HEK293 (cell line): ENCODE results near the gene ARMC8.

Experiments used
- CTCF ChIA-PET: fragments of 350-600 bp; formaldehyde crosslinking; extraction: SDS; loops from one replicate; lab custom pipeline; 2021; ENCODE audit warnings: antibody characterized with exemption; lab: Yijun Ruan, JAX
- POLR2A ChIA-PET: fragments of 300-600 bp; formaldehyde crosslinking; extraction: SDS; loops from one replicate; lab custom pipeline; 2020; ENCODE audit warnings: antibody characterized with exemption, inconsistent platforms; lab: Yijun Ruan, JAX
- H3K27ac ChIP-seq: fragments of 200-500 bp; sonication (Bioruptor generic); 2 replicates; pipeline ENCODE4 v1.5.1; 2014; ENCODE audit warnings: low read depth, low read length, control low read depth, inconsistent platforms; ENCODE audit errors: extremely low read depth
- H3K36me3 ChIP-seq, 2 experiments: fragments of 200-500 bp in 1 of 2; sonication (Bioruptor generic) in 1 of 2; 1 replicate in 1 of 2; 2 replicates in 1 of 2; pipeline ENCODE4 v1.5.1; 2014 to 2017; ENCODE audit warnings: inconsistent platforms in 2 of 2, low read length in 2 of 2; ENCODE audit not compliant: control insufficient read depth in 2 of 2, insufficient read depth in 1 of 2
- H3K4me1 ChIP-seq: fragments of 200-500 bp; sonication (Bioruptor generic); 2 replicates; pipeline ENCODE4 v1.5.1; 2014; ENCODE audit warnings: mild to moderate bottlenecking, low read length, inconsistent platforms; ENCODE audit not compliant: control insufficient read depth, insufficient read depth
- H3K4me3 ChIP-seq: 2 replicates; pipeline ENCODE4 v1.5.1; 2011; ENCODE audit warnings: low read depth, mild to moderate bottlenecking, control low read depth, low read length, moderate library complexity
- H3K9me3 ChIP-seq: fragments of 200-500 bp; sonication (Bioruptor generic); 2 replicates; pipeline ENCODE4 v1.5.1; 2014; ENCODE audit warnings: low read depth, low read length, inconsistent platforms; ENCODE audit not compliant: control insufficient read depth, insufficient read depth
- ATF2 ChIP-seq: fragments of 450-650 bp; formaldehyde crosslinking; IDR thresholded peaks from 2 replicates; pipeline ENCODE4 v1.5.1; 2016; ENCODE audit warnings: missing biosample characterization, missing genetic modification characterization, low read depth
- ELK4 ChIP-seq: IDR thresholded peaks from 2 replicates; pipeline ENCODE4 v1.6.1; 2011; ENCODE audit warnings: mild to moderate bottlenecking, low read depth, low read length, borderline replicate concordance
- KLF7 ChIP-seq: fragments of 450-650 bp; formaldehyde crosslinking; IDR thresholded peaks from 2 replicates; pipeline ENCODE4 v1.5.1; 2016; ENCODE audit warnings: missing biosample characterization, missing genetic modification characterization, borderline replicate concordance
- PRDM1 ChIP-seq: fragments of 450-650 bp; formaldehyde crosslinking; IDR thresholded peaks from 2 replicates; pipeline ENCODE4; 2016; ENCODE audit warnings: missing biosample characterization, missing genetic modification characterization
- SCRT2 ChIP-seq: fragments of 450-650 bp; formaldehyde crosslinking; IDR thresholded peaks from 2 replicates; pipeline ENCODE4 v1.5.1; 2016; ENCODE audit warnings: missing biosample characterization, missing genetic modification characterization
- WT1 ChIP-seq: fragments of 450-650 bp; formaldehyde crosslinking; IDR thresholded peaks from 2 replicates; pipeline ENCODE4 v1.5.1; 2016; ENCODE audit warnings: missing biosample characterization, missing genetic modification characterization
- ZBTB17 ChIP-seq: fragments of 450-650 bp; formaldehyde crosslinking; IDR thresholded peaks from 2 replicates; pipeline ENCODE4 v1.5.1; 2016; ENCODE audit warnings: missing biosample characterization, missing genetic modification characterization
- ZBTB49 ChIP-seq: fragments of 450-650 bp; formaldehyde crosslinking; IDR thresholded peaks from 2 replicates; pipeline ENCODE4 v1.5.1; 2016; ENCODE audit warnings: missing biosample characterization, missing genetic modification characterization, low read depth
- ZBTB7A ChIP-seq: fragments of 450-650 bp; formaldehyde crosslinking; IDR thresholded peaks from 2 replicates; pipeline ENCODE4 v1.5.1; 2016; ENCODE audit warnings: low read depth, missing biosample characterization, missing genetic modification characterization
- ZBTB8A ChIP-seq: fragments of 450-650 bp; formaldehyde crosslinking; IDR thresholded peaks from 2 replicates; pipeline ENCODE4 v1.5.1; 2016; ENCODE audit warnings: missing biosample characterization, missing genetic modification characterization
- ZNF114 ChIP-seq: fragments of 450-650 bp; formaldehyde crosslinking; IDR thresholded peaks from 2 replicates; pipeline ENCODE4 v1.5.0; 2017; ENCODE audit warnings: missing biosample characterization, missing genetic modification characterization
- ZNF16 ChIP-seq: fragments of 450-650 bp; formaldehyde crosslinking; IDR thresholded peaks from 2 replicates; pipeline ENCODE4 v1.5.1; 2016; ENCODE audit warnings: low read depth, missing biosample characterization, missing genetic modification characterization
- ZNF174 ChIP-seq: fragments of 450-650 bp; formaldehyde crosslinking; IDR thresholded peaks from 2 replicates; pipeline ENCODE4 v1.5.0; 2017; ENCODE audit warnings: missing biosample characterization, mild to moderate bottlenecking, missing genetic modification characterization
- ZNF184 ChIP-seq: fragments of 450-650 bp; IDR thresholded peaks from 2 replicates; pipeline ENCODE4 v1.5.1; 2018; ENCODE audit warnings: missing biosample characterization, mild to moderate bottlenecking, missing genetic modification characterization
- ZNF302 ChIP-seq: fragments of 450-650 bp; formaldehyde crosslinking; IDR thresholded peaks from 2 replicates; pipeline ENCODE4 v1.5.1; 2016; ENCODE audit warnings: missing biosample characterization, missing genetic modification characterization, low read depth
- ZNF394 ChIP-seq: fragments of 450-650 bp; formaldehyde crosslinking; IDR thresholded peaks from 2 replicates; pipeline ENCODE4 v1.5.1; 2016; ENCODE audit warnings: missing biosample characterization, missing genetic modification characterization, mild to moderate bottlenecking, moderate library complexity, borderline replicate concordance
- ZNF48 ChIP-seq: fragments of 450-650 bp; formaldehyde crosslinking; IDR thresholded peaks from 2 replicates; pipeline ENCODE4 v1.5.1; 2016; ENCODE audit warnings: missing biosample characterization, missing genetic modification characterization
- ZNF501 ChIP-seq: fragments of 450-650 bp; formaldehyde crosslinking; IDR thresholded peaks from 2 replicates; pipeline ENCODE4 v1.5.1; 2016; ENCODE audit warnings: missing biosample characterization, missing genetic modification characterization
- ZNF513 ChIP-seq: fragments of 450-650 bp; IDR thresholded peaks from 2 replicates; pipeline ENCODE4 v1.5.1; 2018; ENCODE audit warnings: missing biosample characterization, missing genetic modification characterization
- ZNF514 ChIP-seq: fragments of 450-650 bp; formaldehyde crosslinking; IDR thresholded peaks from 2 replicates; pipeline ENCODE4 v1.5.1; 2016; ENCODE audit warnings: missing biosample characterization, missing genetic modification characterization
- ZNF529 ChIP-seq: fragments of 450-650 bp; formaldehyde crosslinking; IDR thresholded peaks from 2 replicates; pipeline ENCODE4 v1.5.1; 2017; ENCODE audit warnings: missing genetic modification characterization, missing biosample characterization; ENCODE audit not compliant: insufficient replicate concordance
- ZNF623 ChIP-seq: fragments of 450-650 bp; formaldehyde crosslinking; IDR thresholded peaks from 2 replicates; pipeline ENCODE4 v1.5.1; 2016; ENCODE audit warnings: missing biosample characterization, missing genetic modification characterization
- ZNF626 ChIP-seq: fragments of 450-650 bp; sonication (Bioruptor Pico); formaldehyde crosslinking; IDR thresholded peaks from 2 replicates; pipeline ENCODE4 v1.5.1; 2018; ENCODE audit warnings: missing biosample characterization, missing genetic modification characterization, inconsistent platforms
- ZNF747 ChIP-seq: fragments of 450-650 bp; formaldehyde crosslinking; IDR thresholded peaks from 2 replicates; pipeline ENCODE4 v1.5.1; 2016; ENCODE audit warnings: missing biosample characterization, missing genetic modification characterization
- ZNF76 ChIP-seq: fragments of 450-650 bp; formaldehyde crosslinking; IDR thresholded peaks from 2 replicates; pipeline ENCODE4; 2016; ENCODE audit warnings: low read depth, missing biosample characterization, missing genetic modification characterization, borderline replicate concordance
- ZNF768 ChIP-seq: fragments of 450-650 bp; formaldehyde crosslinking; IDR thresholded peaks from 2 replicates; pipeline ENCODE4 v1.5.1; 2018; ENCODE audit warnings: missing biosample characterization, mild to moderate bottlenecking, missing genetic modification characterization
- ZSCAN23 ChIP-seq: fragments of 450-650 bp; formaldehyde crosslinking; IDR thresholded peaks from 2 replicates; pipeline ENCODE4 v1.5.1; 2016; ENCODE audit warnings: missing biosample characterization, missing genetic modification characterization

The ARMC8 gene

GRCh38 chr3:138282836-138283235 lies 95.7 kb downstream of the ARMC8 start:
- H3K36me3 ChIP-seq, result peaks cover 0 to 40% of the 10 kb centered on the region in 2 experiments; a peak in 1 of 3 replicates
- CTCF ChIA-PET, result interaction anchor here (0.6 kb wide), 1 partner anchor 101 kb away, joined by 3 read pairs; no protein-coding TSS in a partner anchor

GRCh38 chr3:138284079-138284478 lies 97.0 kb downstream of the ARMC8 start:
- CTCF ChIA-PET, result no interaction called here
- peaks cover 0 to 42% of the 10 kb centered on the region in 2 experiments; a peak in 2 of 3 replicates for H3K36me3 ChIP-seq
- TF ChIP-seq ZNF501 (tag by site-specific recombination) (no peak), ZSCAN23 (tag by site-specific recombination) (no peak), ZNF114 (tag by site-specific recombination) (no peak), ZNF747 (tag by site-specific recombination) (no peak)

More at GRCh38 chr3:138282836-138283235, 95.7 kb downstream of the ARMC8 start:
- Histone ChIP-seq H3K27ac (no peak overlapping the region), H3K9me3 (no peaks in the 10 kb centered on the region), H3K4me1 (no peaks in the 10 kb centered on the region), H3K4me3 (no peak overlapping the region)
- POLR2A ChIA-PET, result no interaction called here
- TF ChIP-seq ZNF174 (tag by site-specific recombination) (no peak), ZNF394 (no peak), ZBTB7A (tag by site-specific recombination) (no peak), ZNF623 (tag by site-specific recombination) (no peak), ZNF529 (tag by site-specific recombination) (no peak), ZNF184 (tag by site-specific recombination) (no peak), ZNF747 (tag by site-specific recombination) (no peak), ZNF768 (tag by site-specific recombination) (no peak), SCRT2 (no peak), ZBTB49 (tag by site-specific recombination) (no peak), ZNF76 (tag by site-specific recombination) (no peak), ZNF302 (tag by site-specific recombination) (no peak), ZNF16 (no peak), ZNF514 (tag by site-specific recombination) (no peak)

GRCh38 chr3:138284957-138285477 lies 97.9 kb downstream of the ARMC8 start:
- ChIA-PET CTCF (no interaction called here), POLR2A (interaction anchor here (0.5 kb wide), 1 partner anchor 97 kb away, joined by 3 read pairs; the partner anchor contains the start of gene ARMC8)
- H3K36me3 ChIP-seq, result peaks cover 0 to 51% of the 10 kb centered on the region in 2 experiments; a peak in 2 of 3 replicates
- no peaks in the 10 kb centered on the region for H3K9me3 ChIP-seq
- no peaks in the 10 kb centered on the region for H3K4me1 ChIP-seq
- no peak overlapping the region for H3K4me3 ChIP-seq
- H3K27ac ChIP-seq, result no peak overlapping the region
- TF ChIP-seq PRDM1 (tag by site-specific recombination) (no peak), ELK4 (no peak), KLF7 (tag by site-specific recombination) (no peak), ZNF114 (tag by site-specific recombination) (no peak), ATF2 (tag by site-specific recombination) (no peak), ZNF48 (tag by site-specific recombination) (no peak), ZNF626 (tag by site-specific recombination) (no peak), ZNF513 (no peak), ZBTB8A (tag by site-specific recombination) (no peak), WT1 (tag by site-specific recombination) (no peak), ZBTB17 (tag by site-specific recombination) (no peak)

More at GRCh38 chr3:138284079-138284478, 97.0 kb downstream of the ARMC8 start:
- Histone ChIP-seq H3K4me1 (no peaks in the 10 kb centered on the region), H3K9me3 (no peaks in the 10 kb centered on the region), H3K4me3 (no peak overlapping the region), H3K27ac (no peak overlapping the region)
- POLR2A ChIA-PET, result no interaction called here
